Neural cell (in vitro differentiated cells): Measurements from ENCODE around the gene GP5. TPM values are rescaled to one million over a fixed set of nuclear protein-coding genes. Genes with fewer than 3 reads are reported as not detected.

Experiments used
- H2AFZ ChIP-seq: fragments of 200-600, 300-800 bp; sonication (generic), shearing (Covaris generic); 2 replicates; pipeline ENCODE4 v1.6.0; 2014; ENCODE audit warnings: low read depth, mild to moderate bottlenecking, antibody characterized with exemption, low read length, moderate library complexity
- H3F3A ChIP-seq: fragments of 200-600 bp; shearing (Covaris generic); 2 replicates; pipeline ENCODE4 v1.6.1; 2016; ENCODE audit warnings: mild to moderate bottlenecking, moderate library complexity, mixed read lengths, antibody characterized with exemption, low read length; ENCODE audit not compliant: insufficient read depth, poor library complexity, severe bottlenecking
- H3K27ac ChIP-seq: fragments of 200-600, 300-800 bp; sonication (generic), shearing (Covaris generic); 2 replicates; pipeline ENCODE4 v1.5.1; 2014; ENCODE audit warnings: mild to moderate bottlenecking, low read length, moderate library complexity
- H3K27me3 ChIP-seq: fragments of 300-800, 200-600 bp; sonication (generic), shearing (Covaris generic); 2 replicates; pipeline ENCODE4 v1.6.0; 2014; ENCODE audit warnings: mild to moderate bottlenecking, low read depth, low read length, moderate library complexity; ENCODE audit not compliant: insufficient read depth
- H3K36me3 ChIP-seq: fragments of 300-800, 200-600 bp; sonication (generic), shearing (Covaris generic); 2 replicates; pipeline ENCODE4 v1.5.1; 2014; ENCODE audit warnings: mild to moderate bottlenecking, antibody characterized with exemption, low read length, moderate library complexity; ENCODE audit not compliant: insufficient read depth
- H3K4me2 ChIP-seq: fragments of 300-800, 200-600 bp; sonication (generic), shearing (Covaris generic); 2 replicates; pipeline ENCODE4 v1.6.0; 2014; ENCODE audit warnings: mild to moderate bottlenecking, low read length
- H3K4me3 ChIP-seq: fragments of 300-800, 200-600 bp; sonication (generic), shearing (Covaris generic); 2 replicates; pipeline ENCODE4 v1.5.1; 2014; ENCODE audit warnings: mild to moderate bottlenecking, low read length, moderate library complexity
- H3K79me2 ChIP-seq: fragments of 200-600 bp; shearing (Covaris generic); replicated peaks from 2 replicates; pipeline ENCODE4 v1.6.0; 2014; ENCODE audit warnings: mild to moderate bottlenecking, low read length, moderate library complexity; ENCODE audit not compliant: insufficient read depth
- H3K9ac ChIP-seq: fragments of 300-800, 200-600 bp; sonication (generic), shearing (Covaris generic); 2 replicates; pipeline ENCODE4 v1.6.1; 2016; ENCODE audit warnings: mild to moderate bottlenecking, low read length, mixed read lengths
- H3K9me2 ChIP-seq: fragments of 200-600 bp; shearing (Covaris generic); 2 replicates; pipeline ENCODE4 v1.6.1; 2016; ENCODE audit warnings: mild to moderate bottlenecking, low read length, mixed read lengths; ENCODE audit not compliant: insufficient read depth
- H3K9me3 ChIP-seq: fragments of 200-600, 300-800 bp; sonication (generic), shearing (Covaris generic); 2 replicates; pipeline ENCODE4 v1.6.1; 2016; ENCODE audit warnings: mild to moderate bottlenecking, mixed run types, low read length, moderate library complexity, mixed read lengths
- H4K20me1 ChIP-seq: fragments of 200-600 bp; shearing (Covaris generic); 2 replicates; pipeline ENCODE4 v1.6.1; 2016; ENCODE audit warnings: mild to moderate bottlenecking, mixed run types; ENCODE audit not compliant: insufficient read depth
- EP300 ChIP-seq: fragments of 450-650 bp; conservative IDR thresholded peaks from 2 replicates; pipeline ENCODE4 v1.6.1; 2014; ENCODE audit warnings: antibody characterized with exemption, mild to moderate bottlenecking, moderate library complexity; ENCODE audit not compliant: poor library complexity, severe bottlenecking
- EZH2 ChIP-seq: fragments of 200-600, 300-800 bp; shearing (Covaris generic), sonication (generic); IDR thresholded peaks from 2 replicates; pipeline ENCODE4 v1.6.1; 2014; ENCODE audit warnings: antibody characterized with exemption, low read length, borderline replicate concordance, mild to moderate bottlenecking; ENCODE audit not compliant: insufficient read depth, poor library complexity, severe bottlenecking
- MXI1 ChIP-seq: fragments of 450-650 bp; conservative IDR thresholded peaks from 2 replicates; pipeline ENCODE4 v1.6.1; 2014; ENCODE audit warnings: antibody characterized with exemption, mild to moderate bottlenecking; ENCODE audit not compliant: poor library complexity, severe bottlenecking
- POLR2AphosphoS5 ChIP-seq: IDR thresholded peaks from 2 replicates; pipeline ENCODE4 v1.6.1; 2012
- RAD21 ChIP-seq: fragments of 450-650 bp; conservative IDR thresholded peaks from 2 replicates; pipeline ENCODE4 v1.6.1; 2014; ENCODE audit warnings: antibody characterized with exemption, mild to moderate bottlenecking, moderate library complexity
- SMC3 ChIP-seq: fragments of 450-650 bp; conservative IDR thresholded peaks from 2 replicates; pipeline ENCODE4 v1.6.1; 2014; ENCODE audit warnings: antibody characterized with exemption, mild to moderate bottlenecking, moderate library complexity; ENCODE audit not compliant: poor library complexity
- TAF1 ChIP-seq: IDR thresholded peaks from 2 replicates; pipeline ENCODE4 v1.6.1; 2012; ENCODE audit warnings: low read depth
- polyA plus RNA-seq: library from polyadenylated mRNA; depleted of rRNA; stranded (reverse); fragments of >200 nt; gene quantifications from 2 replicates; pipeline ENCODE4 v1.2.3, GENCODE V29; 2014
- TF ChIP-seq, protein P1 (sequence below): IDR thresholded peaks from 2 replicates; pipeline ENCODE4 v1.6.1; 2012; ENCODE audit warnings: borderline replicate concordance
- TF ChIP-seq, protein P2 (sequence below): fragments of 450-650 bp; IDR thresholded peaks from 2 replicates; pipeline ENCODE4 v1.5.1; 2014; ENCODE audit warnings: antibody characterized with exemption, mild to moderate bottlenecking, moderate library complexity; ENCODE audit not compliant: poor library complexity, severe bottlenecking

The GP5 gene
- polyA plus RNA-seq, 1 donor from 2014 or later: 0.14 TPM

DNA sequence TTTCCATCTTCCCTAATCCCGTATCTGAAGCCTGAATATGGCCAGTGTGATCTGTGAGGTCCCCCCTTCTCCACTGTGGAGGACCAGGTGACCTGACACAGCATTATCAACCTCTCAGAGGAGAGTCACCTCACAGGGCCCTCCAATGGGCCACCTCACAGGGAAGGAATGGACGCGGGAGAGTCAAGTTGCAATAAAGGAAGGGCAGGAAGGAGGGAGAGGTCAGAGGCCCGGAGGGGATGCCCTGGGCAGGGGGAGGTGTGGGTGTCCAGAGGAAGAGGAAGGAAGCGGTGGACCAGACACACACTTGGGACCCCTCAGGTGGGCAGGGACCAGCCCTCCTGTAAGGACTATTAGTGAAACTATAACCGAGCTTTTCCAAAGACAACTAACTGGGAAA, 14.9 kb downstream of the GP5 start:
- Histone ChIP-seq H3K9me3 (peaks cover 3% of the 10 kb centered on the region), H2AFZ (no peak overlapping the region), H3K9me2 (no peaks in the 10 kb centered on the region), H3K79me2 (no peaks in the 10 kb centered on the region), H3K36me3 (no peaks in the 10 kb centered on the region), H3F3A (no peaks in the 10 kb centered on the region), H3K27ac (no peak overlapping the region), H3K27me3 (no peaks in the 10 kb centered on the region), H3K4me3 (no peak overlapping the region), H3K4me2 (no peak overlapping the region), H4K20me1 (no peaks in the 10 kb centered on the region), H3K9ac (no peak overlapping the region)
- TF ChIP-seq POLR2AphosphoS5 (no peak), RAD21 (no peak), TAF1 (no peak), EP300 (no peak), MXI1 (no peak), SMC3 (no peak), EZH2 (no peak)
- TF ChIP-seq, protein P1, sequence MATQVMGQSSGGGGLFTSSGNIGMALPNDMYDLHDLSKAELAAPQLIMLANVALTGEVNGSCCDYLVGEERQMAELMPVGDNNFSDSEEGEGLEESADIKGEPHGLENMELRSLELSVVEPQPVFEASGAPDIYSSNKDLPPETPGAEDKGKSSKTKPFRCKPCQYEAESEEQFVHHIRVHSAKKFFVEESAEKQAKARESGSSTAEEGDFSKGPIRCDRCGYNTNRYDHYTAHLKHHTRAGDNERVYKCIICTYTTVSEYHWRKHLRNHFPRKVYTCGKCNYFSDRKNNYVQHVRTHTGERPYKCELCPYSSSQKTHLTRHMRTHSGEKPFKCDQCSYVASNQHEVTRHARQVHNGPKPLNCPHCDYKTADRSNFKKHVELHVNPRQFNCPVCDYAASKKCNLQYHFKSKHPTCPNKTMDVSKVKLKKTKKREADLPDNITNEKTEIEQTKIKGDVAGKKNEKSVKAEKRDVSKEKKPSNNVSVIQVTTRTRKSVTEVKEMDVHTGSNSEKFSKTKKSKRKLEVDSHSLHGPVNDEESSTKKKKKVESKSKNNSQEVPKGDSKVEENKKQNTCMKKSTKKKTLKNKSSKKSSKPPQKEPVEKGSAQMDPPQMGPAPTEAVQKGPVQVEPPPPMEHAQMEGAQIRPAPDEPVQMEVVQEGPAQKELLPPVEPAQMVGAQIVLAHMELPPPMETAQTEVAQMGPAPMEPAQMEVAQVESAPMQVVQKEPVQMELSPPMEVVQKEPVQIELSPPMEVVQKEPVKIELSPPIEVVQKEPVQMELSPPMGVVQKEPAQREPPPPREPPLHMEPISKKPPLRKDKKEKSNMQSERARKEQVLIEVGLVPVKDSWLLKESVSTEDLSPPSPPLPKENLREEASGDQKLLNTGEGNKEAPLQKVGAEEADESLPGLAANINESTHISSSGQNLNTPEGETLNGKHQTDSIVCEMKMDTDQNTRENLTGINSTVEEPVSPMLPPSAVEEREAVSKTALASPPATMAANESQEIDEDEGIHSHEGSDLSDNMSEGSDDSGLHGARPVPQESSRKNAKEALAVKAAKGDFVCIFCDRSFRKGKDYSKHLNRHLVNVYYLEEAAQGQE: no peak
- TF ChIP-seq, protein P2, sequence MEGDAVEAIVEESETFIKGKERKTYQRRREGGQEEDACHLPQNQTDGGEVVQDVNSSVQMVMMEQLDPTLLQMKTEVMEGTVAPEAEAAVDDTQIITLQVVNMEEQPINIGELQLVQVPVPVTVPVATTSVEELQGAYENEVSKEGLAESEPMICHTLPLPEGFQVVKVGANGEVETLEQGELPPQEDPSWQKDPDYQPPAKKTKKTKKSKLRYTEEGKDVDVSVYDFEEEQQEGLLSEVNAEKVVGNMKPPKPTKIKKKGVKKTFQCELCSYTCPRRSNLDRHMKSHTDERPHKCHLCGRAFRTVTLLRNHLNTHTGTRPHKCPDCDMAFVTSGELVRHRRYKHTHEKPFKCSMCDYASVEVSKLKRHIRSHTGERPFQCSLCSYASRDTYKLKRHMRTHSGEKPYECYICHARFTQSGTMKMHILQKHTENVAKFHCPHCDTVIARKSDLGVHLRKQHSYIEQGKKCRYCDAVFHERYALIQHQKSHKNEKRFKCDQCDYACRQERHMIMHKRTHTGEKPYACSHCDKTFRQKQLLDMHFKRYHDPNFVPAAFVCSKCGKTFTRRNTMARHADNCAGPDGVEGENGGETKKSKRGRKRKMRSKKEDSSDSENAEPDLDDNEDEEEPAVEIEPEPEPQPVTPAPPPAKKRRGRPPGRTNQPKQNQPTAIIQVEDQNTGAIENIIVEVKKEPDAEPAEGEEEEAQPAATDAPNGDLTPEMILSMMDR: no peak

DNA sequence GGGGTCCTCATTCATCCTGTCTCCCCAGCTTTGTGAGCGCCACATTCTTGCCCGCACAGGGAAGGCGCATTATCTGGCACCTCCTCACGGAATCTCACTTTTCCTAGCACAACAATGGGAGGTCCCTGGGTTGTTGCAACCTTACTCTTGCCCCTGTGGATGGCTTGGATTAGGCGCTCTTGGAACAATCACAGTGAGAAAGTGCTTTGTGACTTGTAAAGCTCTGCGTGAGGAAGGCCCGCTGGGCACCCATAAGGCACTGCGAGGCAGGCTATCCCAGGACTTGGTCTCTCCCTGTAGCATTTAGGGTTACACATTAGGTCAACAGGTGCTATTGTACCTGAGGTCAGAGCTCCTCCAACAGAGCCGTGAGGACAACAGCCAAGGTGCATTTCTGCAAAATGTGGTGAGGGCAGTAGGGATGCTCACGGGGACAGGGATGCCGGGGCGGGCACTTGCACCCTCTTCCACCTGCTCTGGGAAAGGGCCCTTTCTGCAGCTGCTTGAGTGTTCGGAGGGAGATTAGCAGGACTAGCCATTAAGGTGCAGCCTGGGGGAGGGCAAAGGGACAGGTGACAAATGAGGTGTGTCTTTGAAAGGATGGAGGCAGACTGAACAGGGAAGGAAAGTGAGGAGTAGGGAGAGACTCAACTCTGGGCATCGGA, 15.7 kb downstream of the GP5 start:
- Histone ChIP-seq H3K27me3 (no peaks in the 10 kb centered on the region), H3K27ac (no peak overlapping the region), H3K4me2 (no peak overlapping the region), H3K36me3 (no peaks in the 10 kb centered on the region), H3K4me3 (no peak overlapping the region), H3K9me3 (peaks cover 3% of the 10 kb centered on the region), H4K20me1 (no peaks in the 10 kb centered on the region), H3K79me2 (no peaks in the 10 kb centered on the region), H3K9ac (no peak overlapping the region), H3K9me2 (no peaks in the 10 kb centered on the region), H2AFZ (no peak overlapping the region), H3F3A (no peaks in the 10 kb centered on the region)
- TF ChIP-seq EZH2 (no peak), MXI1 (no peak), SMC3 (no peak), TAF1 (no peak), RAD21 (no peak), POLR2AphosphoS5 (no peak), EP300 (no peak)
- TF ChIP-seq, protein P1: no peak
- TF ChIP-seq, protein P2: no peak
